Adrenal gland (tissue), 5 donors: ENCODE data around the gene SCUBE3.

Experiments used
- POLR2A ChIP-seq, 2 donors: fragments of 450-650 bp; IDR thresholded peaks; one replicate each; pipeline ENCODE4 v1.6.1; 2017; ENCODE audit warnings: antibody characterized with exemption in 2 of 2, mild to moderate bottlenecking in 2 of 2, moderate library complexity in 1 of 2
- TF ChIP-seq, protein P1 (sequence below), 6 experiments: fragments of 450-650 bp in 4 of 6; fragments of 200-600 bp in 2 of 6; sonication (generic) in 1 of 6; IDR thresholded peaks; 1 replicate in 5 of 6; 2 replicates in 1 of 6; pipeline versions ENCODE4 v1.5.1 to v1.8.0; 2016 to 2021; ENCODE audit warnings: antibody characterized with exemption in 6 of 6, mild to moderate bottlenecking in 2 of 6, moderate library complexity in 1 of 6
- donor health status: DM: no; HTN: no; CAD: no.

- TF ChIP-seq, protein P1, sequence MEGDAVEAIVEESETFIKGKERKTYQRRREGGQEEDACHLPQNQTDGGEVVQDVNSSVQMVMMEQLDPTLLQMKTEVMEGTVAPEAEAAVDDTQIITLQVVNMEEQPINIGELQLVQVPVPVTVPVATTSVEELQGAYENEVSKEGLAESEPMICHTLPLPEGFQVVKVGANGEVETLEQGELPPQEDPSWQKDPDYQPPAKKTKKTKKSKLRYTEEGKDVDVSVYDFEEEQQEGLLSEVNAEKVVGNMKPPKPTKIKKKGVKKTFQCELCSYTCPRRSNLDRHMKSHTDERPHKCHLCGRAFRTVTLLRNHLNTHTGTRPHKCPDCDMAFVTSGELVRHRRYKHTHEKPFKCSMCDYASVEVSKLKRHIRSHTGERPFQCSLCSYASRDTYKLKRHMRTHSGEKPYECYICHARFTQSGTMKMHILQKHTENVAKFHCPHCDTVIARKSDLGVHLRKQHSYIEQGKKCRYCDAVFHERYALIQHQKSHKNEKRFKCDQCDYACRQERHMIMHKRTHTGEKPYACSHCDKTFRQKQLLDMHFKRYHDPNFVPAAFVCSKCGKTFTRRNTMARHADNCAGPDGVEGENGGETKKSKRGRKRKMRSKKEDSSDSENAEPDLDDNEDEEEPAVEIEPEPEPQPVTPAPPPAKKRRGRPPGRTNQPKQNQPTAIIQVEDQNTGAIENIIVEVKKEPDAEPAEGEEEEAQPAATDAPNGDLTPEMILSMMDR (IDR thresholded peaks at IDR 0.05): no peak
- TF ChIP-seq POLR2A (IDR thresholded peaks at IDR 0.05): no peak
These were observed 13.9 kb upstream of the SCUBE3 start for GRCh38 chr6:35199866-35200265.
